ENCODE results near the gene C10orf67.
"Not testable (repeated sequence)": the region's sequence is repeated elsewhere in the genome, so short reads cannot be mapped to it uniquely, and the experiment has no call there.

C10orf67 gene

DNA sequence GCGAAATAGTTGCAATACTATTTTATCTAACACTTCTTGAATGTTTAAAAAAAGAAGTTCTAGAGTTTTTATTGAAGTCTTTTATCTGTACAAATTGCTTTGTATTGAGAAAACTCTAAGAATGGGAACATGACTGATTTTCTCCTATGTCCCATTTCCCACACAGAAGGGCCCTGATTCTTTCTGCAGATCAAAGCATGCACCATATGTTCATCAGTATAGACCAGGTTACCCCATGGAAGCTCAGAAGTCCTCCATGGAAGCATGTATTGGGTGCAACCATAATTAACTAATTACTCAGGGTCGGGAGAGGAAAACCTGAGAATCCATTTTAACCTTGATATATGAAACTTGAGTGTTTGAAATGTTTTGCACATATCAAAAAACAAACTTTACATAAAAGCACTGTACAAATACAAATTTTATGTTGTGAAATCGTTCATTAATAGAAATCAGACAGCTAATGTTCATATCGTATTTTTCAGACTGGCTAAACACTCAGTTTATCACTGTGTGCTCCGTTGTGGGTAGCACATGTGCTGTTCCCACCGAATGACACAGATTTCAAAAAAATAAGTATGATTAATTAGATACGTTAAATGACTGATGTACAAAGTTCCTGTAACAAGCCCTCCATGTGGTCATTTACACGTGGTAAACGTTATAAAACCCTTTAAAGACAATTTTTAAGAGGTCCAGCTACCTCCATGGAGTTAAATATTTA is 81.0 kb downstream of the C10orf67 start:
- DNase-seq = no peak

DNA sequence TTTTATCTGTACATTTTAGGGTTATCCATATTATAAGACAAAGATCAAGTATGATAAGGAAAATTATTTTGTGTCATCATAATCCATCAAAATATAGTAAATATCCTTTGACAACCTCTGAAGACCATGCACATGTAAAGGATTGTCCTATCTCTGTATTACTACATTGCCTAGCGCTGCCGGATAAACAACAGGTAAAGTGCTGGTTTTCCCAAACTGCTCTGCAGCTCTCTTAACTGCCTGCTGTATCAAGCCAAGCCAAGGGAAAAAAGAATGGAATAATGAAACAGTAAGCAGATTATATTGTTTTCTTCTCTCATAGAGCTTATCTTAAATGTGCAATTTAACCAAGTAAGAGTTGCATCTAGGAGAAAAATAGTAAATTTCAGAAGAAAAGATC is 81.7 kb downstream of the C10orf67 start:
- DNase-seq = no peak

- no peak for DNase-seq
Measured at GRCh38 chr10:23258516-23258915, 86.1 kb downstream of the C10orf67 start.

- DNase-seq = no peak
Measured at GRCh38 chr10:23253780-23254179, 90.8 kb downstream of the C10orf67 start.

- not testable (repeated sequence) for DNase-seq
Measured at GRCh38 chr10:23252859-23253258, 91.7 kb downstream of the C10orf67 start.

- not testable (repeated sequence) for DNase-seq
Measured at GRCh38 chr10:23241779-23242178, 102.8 kb downstream of the C10orf67 start.

DNA sequence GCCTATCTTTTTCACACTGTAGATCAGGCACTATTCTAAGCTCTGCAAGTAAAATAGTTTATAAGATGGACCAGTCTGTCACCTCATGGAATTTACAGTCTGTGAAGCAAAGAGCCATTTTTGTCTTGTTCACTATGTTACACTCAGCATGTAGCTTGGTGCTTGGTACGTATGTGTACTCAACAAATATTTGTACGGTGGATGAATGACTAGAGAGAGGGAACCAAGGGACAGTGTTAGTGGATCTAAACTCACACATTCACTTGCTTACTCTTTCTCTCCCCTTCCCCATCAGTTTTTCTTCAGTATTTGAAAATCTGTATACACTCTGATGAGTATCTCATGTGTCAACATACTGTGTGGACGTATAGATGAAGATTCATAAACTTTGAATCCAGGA is 106.6 kb downstream of the C10orf67 start:
- no peak for DNase-seq

DNA sequence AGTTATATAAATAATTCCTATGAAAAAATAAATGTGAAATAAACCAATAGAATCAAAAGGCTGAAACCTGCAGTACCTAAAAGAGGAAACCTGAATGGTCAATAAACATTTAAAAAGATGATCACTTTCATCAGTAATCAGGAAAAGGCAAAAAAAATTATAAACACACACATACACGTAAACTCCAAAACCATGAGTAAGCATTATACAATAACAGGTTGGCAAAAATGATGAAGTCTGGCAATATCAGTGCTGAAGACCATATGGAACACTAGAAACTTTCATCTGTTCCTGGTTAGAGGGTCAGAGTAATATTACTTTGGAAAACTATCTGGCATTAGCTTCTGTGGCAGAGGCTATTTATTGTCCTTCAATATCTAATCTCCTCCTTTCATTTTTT is 114.0 kb downstream of the C10orf67 start:
- DNase-seq = no peak

DNA sequence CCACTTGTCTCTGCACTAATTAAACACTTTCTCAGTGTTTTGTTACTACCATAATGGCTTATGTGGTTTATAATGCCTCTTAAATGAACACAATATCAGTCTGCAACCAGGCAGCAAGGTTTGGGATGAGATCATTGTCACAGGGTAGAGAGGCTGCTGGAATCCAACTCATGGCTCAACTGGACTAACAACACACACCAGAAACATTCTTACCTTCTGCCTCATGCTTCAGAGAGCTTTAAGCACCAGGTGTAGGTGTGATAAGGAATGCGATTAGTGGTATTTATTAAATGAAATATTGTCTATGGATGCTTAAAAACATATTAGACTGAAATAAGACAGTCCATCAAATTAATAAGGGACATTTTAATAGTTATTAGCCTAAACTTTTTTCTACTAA is 127.1 kb downstream of the C10orf67 start:
- DNase-seq = no peak

GRCh38 chr10:23205972-23206642 is 138.5 kb downstream of the C10orf67 start:
- DNase-seq = no peak

GRCh38 chr10:23204773-23205172 is 139.8 kb downstream of the C10orf67 start:
- no peak for DNase-seq

DNA sequence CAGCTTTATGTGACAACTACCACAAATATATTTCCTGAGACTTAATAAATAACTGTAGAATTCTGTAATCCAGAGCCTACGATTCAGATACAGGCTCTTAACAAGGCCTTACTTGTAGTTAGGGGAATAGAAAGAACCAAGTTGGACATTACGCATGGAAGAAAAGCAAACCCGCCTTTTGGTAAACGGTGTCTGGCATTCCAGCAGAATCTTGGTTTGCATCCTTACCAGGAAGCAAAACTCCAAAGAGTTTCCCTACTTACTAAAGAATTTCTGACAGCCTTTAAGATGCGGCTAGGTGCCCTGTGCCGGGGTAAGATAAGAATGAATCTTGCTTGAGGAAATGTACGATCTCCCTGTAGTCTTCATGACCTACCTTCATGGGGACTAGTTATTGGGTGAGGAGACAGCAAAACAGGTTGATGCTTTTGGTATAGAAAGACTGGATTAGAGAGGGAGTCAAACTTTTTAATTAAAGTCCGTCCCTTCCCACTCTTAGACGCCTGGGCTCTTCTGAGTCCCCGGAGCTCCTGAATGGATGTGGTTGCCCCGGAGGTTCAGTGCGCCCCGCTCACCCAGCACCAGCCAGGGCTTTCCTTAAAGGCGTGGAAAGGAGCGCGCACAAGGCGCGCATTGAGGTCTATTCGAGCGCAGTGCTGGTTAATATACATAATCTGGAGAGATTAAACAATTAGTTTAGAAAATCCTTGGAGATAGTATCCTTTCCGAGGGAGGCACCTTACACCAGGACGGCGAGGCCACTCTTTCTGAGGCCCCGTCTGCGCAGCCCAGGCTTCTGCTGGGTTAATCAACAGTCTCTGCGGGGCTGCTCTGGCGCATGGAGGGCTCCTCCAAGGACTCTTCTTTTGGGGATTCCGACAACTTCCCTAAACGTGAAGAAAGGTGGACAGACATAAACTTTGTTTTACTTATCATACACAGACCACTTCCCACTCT is 140.9 kb downstream of the C10orf67 start:
- DNase-seq = no peak

DNA sequence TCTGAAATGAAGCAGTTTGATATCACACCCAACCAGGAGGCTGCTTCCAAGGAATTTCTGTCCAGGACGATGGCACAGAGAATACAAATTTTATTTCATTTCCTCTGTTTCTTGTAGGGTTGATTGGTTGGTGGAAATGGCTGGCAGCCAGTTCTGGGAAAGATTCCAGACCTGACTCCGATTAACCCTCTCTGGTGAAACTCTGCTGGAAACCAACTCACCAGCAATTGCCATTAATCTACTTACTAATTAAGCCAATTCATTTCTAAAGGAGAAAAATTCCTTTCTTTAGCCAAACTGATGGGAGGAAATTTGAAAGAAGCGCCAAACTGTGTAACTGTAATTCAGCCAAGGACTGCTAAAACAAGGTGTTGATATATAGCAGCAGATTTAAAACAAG is 141.8 kb downstream of the C10orf67 start:
- no peak for DNase-seq

DNA sequence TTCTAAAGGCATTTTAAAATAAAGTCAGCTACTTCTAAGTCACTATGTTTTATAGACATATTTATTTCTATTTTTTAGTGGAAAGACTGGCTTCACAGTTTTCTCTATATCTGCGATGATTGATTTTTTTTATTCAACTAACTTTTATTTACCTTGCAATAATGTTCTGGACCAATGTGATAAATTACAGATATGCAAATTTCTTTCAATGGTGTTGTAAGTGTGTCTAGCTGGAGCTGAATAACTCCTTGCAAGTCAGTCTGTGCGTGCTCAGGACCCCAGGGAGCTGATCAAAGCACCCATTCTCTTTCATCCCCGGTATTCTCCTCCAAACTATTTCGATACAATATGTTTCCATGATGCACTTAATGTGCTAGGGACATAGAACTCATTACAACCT is 142.8 kb downstream of the C10orf67 start:
- no peak for DNase-seq

DNA sequence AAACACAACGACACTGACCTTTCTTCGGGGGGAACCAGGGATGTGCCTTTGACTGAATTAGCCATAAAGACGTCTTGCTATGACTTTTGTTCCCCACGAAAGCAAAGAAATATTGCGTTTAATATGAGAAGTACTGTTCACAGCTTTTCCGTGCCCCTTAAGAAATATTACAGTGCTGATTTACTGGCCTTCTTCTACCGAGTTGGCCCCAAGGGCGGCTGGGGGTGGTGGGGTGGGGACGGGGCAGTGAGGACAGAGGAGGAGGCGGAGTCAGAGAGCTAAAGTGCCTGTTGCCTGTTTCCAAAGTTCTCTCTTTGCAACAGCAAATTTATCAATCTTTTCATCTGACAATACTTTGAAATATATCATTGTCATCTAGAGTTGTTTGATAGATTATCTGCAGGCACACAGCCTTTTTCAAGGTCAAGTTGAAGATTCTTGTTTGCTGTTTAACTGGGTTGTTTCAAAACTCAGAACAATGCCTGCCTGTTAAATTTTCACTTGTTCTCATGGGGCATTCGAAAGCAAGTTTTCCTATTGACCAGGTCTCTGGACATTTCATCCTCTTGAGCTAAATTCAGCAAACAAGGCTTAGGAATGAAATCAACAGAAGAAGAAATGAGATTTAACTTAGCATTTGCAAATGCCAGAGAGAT is 143.5 kb downstream of the C10orf67 start:
- no peak for DNase-seq

DNA sequence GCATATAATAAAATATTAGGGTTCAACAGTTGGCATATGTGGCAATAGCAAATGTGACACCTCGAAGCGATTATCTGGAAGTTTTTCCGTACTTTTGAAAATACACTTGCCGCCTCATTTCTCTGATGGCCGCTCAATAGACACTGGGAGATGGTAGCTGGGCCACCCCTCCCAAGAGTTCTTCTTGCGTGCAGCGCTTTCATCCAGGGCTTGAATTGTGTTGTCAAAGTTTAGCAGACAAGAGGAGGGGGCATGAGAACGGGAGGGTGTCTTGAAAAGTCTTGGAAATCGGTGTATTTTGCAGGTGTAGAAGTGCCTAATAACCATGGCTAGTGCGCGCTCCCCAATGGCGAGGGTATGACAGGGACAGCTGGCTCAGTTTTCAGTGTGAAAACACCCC is 144.0 kb downstream of the C10orf67 start:
- no peak for DNase-seq

GRCh38 chr10:23199768-23200511 is 144.7 kb downstream of the C10orf67 start:
- no peak for DNase-seq

DNA sequence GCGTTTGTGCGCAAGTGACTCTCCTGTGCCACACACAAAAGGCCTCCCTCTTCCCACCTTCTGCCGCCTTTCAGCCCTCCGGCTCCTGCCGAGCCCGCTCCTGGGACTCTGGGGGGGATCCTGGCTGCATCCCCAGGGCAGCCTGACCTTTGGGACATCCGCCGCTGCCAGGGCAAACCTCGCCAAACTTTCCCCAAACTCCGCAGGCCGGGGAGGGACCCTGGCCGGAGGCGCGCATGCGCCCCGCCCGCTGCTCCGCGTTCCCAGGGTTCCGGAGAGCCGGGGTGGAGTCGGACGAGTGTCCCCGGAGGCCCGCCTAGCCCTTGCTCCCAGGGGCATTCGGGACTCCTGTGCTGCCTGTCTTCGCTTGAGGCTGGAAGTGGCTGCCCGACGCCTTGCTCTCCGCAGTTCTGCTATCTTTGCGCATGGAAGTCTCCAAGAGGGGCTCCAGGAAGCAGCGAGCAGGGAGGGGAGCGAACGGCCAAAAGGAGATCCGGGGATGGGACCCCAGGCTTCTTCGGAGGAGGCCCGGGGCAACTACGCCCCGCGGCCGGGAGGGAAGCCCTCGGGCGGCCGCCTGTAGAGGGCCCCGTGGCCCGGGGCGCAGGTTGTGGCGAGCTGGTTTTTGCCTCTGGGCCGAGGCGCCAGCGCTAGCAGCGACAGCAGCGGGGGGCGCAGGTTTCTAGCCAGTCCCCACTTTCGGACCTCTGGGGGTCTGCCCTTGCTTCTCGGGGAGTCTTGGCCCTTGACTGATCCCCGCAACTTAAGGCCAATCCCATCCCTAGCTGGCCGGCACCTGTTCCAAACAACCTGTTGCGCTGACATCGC is 145.4 kb downstream of the C10orf67 start:
- no peak for DNase-seq

- DNase-seq = no peak
Measured at GRCh38 chr10:23198610-23198939, 146.0 kb downstream of the C10orf67 start.

GRCh38 chr10:23197416-23197861 is 147.2 kb downstream of the C10orf67 start:
- DNase-seq = no peak

DNA sequence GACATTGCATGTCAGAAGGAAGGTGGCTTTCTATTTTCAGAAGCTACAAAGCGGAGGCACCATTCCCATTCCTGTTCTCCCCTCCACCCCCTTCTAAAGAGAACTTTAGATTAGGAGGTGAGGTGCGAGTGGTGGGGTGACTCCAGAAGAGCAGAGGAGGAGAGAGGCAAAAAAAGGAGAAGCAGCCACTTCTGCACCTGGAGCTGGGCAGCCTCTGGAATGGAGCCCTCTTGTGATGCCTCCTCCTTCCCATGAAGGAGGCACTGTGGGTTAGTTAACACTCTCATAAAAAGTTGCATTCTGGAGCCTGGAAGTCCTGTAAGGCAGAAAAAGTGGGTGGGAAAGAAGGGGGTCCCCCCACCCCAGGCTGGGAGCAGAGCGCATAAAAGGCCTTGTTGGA is 147.7 kb downstream of the C10orf67 start:
- no peak for DNase-seq

Measured in activated naive CD4-positive, alpha-beta T cell treated with Interleukin-2 at 50 U/mL for 16 hours (primary cell).